ACC112 (cell line): Measurements from ENCODE around the gene GRID1.

Source experiments
- H2AFZ ChIP-seq: fragments of 200-600 bp; sonication (generic); one replicate; pipeline ENCODE4 v1.6.0; 2017; ENCODE audit warnings: antibody characterized with exemption, low read length; ENCODE audit not compliant: unreplicated experiment
- H3K27ac ChIP-seq: fragments of 200-600 bp; sonication (generic); 2 replicates; pipeline ENCODE4 v1.5.1; 2014; ENCODE audit warnings: low read depth, mild to moderate bottlenecking, antibody characterized with exemption, low read length, moderate library complexity
- H3K27me3 ChIP-seq: fragments of 200-600 bp; sonication (generic); 2 replicates; pipeline ENCODE4 v1.6.1; 2014; ENCODE audit warnings: mild to moderate bottlenecking, antibody characterized with exemption, low read length, moderate library complexity, mixed read lengths; ENCODE audit not compliant: insufficient read depth
- H3K36me3 ChIP-seq: fragments of 200-600 bp; sonication (generic); 2 replicates; pipeline ENCODE4 v1.6.1; 2016; ENCODE audit warnings: mild to moderate bottlenecking, antibody characterized with exemption, low read length, moderate library complexity, mixed read lengths; ENCODE audit not compliant: insufficient read depth
- H3K4me1 ChIP-seq: fragments of 200-600 bp; sonication (generic); one replicate; pipeline ENCODE4 v1.6.1; 2016; ENCODE audit warnings: low read length, mixed read lengths; ENCODE audit not compliant: insufficient read depth, unreplicated experiment, control insufficient read depth
- H3K4me3 ChIP-seq: fragments of 200-600 bp; sonication (generic); 2 replicates; pipeline ENCODE4 v1.5.1; 2014; ENCODE audit warnings: mild to moderate bottlenecking, low read depth, low read length
- H3K79me2 ChIP-seq: fragments of 200-600 bp; sonication (generic); one replicate; pipeline ENCODE4 v1.6.0; 2016; ENCODE audit warnings: low read length; ENCODE audit not compliant: control insufficient read depth, unreplicated experiment, insufficient read depth

The GRID1 gene

GRCh38 chr10:86354761-86355540 is 11.6 kb downstream of the GRID1 start:
- H3K36me3 ChIP-seq: no peaks in the 10 kb centered on the region
- no peak overlapping the region for H3K4me3 ChIP-seq
- no peak overlapping the region for H2AFZ ChIP-seq
- H3K27me3 ChIP-seq: peaks cover 35% of the 10 kb centered on the region
- no peak overlapping the region for H3K27ac ChIP-seq
- H3K79me2 ChIP-seq: no peaks in the 10 kb centered on the region
- H3K4me1 ChIP-seq: no peaks in the 10 kb centered on the region

- no peak overlapping the region for H2AFZ ChIP-seq
- H3K4me3 ChIP-seq: no peak overlapping the region
- no peaks in the 10 kb centered on the region for H3K36me3 ChIP-seq
- no peak overlapping the region for H3K27ac ChIP-seq
- H3K27me3 ChIP-seq: peaks cover 45% of the 10 kb centered on the region
- H3K4me1 ChIP-seq: no peaks in the 10 kb centered on the region
- no peaks in the 10 kb centered on the region for H3K79me2 ChIP-seq
These were observed 12.8 kb downstream of the GRID1 start for GRCh38 chr10:86353506-86354485.

GRCh38 chr10:86350897-86351296 is 15.7 kb downstream of the GRID1 start:
- no peaks in the 10 kb centered on the region for H3K4me1 ChIP-seq
- no peaks in the 10 kb centered on the region for H3K36me3 ChIP-seq
- no peak overlapping the region for H3K4me3 ChIP-seq
- no peak overlapping the region for H2AFZ ChIP-seq
- H3K79me2 ChIP-seq: no peaks in the 10 kb centered on the region
- peaks cover 43% of the 10 kb centered on the region for H3K27me3 ChIP-seq
- no peak overlapping the region for H3K27ac ChIP-seq

- Histone ChIP-seq H3K79me2 (no peaks in the 10 kb centered on the region), H3K4me3 (no peak overlapping the region), H3K36me3 (no peaks in the 10 kb centered on the region), H3K4me1 (no peaks in the 10 kb centered on the region), H3K27me3 (peaks cover 36% of the 10 kb centered on the region), H3K27ac (no peak overlapping the region), H2AFZ (no peak overlapping the region)
These were observed 16.5 kb downstream of the GRID1 start for GRCh38 chr10:86349940-86350630.

- H3K27me3 ChIP-seq: peaks cover 36% of the 10 kb centered on the region
- no peaks in the 10 kb centered on the region for H3K4me1 ChIP-seq
- no peak overlapping the region for H2AFZ ChIP-seq
- H3K36me3 ChIP-seq: no peaks in the 10 kb centered on the region
- H3K27ac ChIP-seq: no peak overlapping the region
- H3K4me3 ChIP-seq: no peak overlapping the region
- H3K79me2 ChIP-seq: no peaks in the 10 kb centered on the region
These were observed 17.1 kb downstream of the GRID1 start for GRCh38 chr10:86349474-86349873.

- H2AFZ ChIP-seq: no peak overlapping the region
- H3K27ac ChIP-seq: no peak overlapping the region
- H3K4me1 ChIP-seq: no peaks in the 10 kb centered on the region
- no peaks in the 10 kb centered on the region for H3K79me2 ChIP-seq
- no peaks in the 10 kb centered on the region for H3K36me3 ChIP-seq
- H3K27me3 ChIP-seq: peaks cover 36% of the 10 kb centered on the region
- H3K4me3 ChIP-seq: no peak overlapping the region
These were observed 18.0 kb downstream of the GRID1 start for GRCh38 chr10:86348321-86349210.

GRCh38 chr10:86347856-86348255 is 18.7 kb downstream of the GRID1 start:
- Histone ChIP-seq H3K27ac (no peak overlapping the region), H3K4me1 (no peaks in the 10 kb centered on the region), H3K27me3 (peaks cover 33% of the 10 kb centered on the region), H3K4me3 (no peak overlapping the region), H3K79me2 (no peaks in the 10 kb centered on the region), H3K36me3 (no peaks in the 10 kb centered on the region), H2AFZ (no peak overlapping the region)

- Histone ChIP-seq H3K79me2 (no peaks in the 10 kb centered on the region), H3K27ac (no peak overlapping the region), H3K36me3 (no peaks in the 10 kb centered on the region), H3K4me1 (no peaks in the 10 kb centered on the region), H3K4me3 (no peak overlapping the region), H3K27me3 (peaks cover 26% of the 10 kb centered on the region), H2AFZ (no peak overlapping the region)
These were observed 19.6 kb downstream of the GRID1 start for GRCh38 chr10:86346799-86347665.
